ENCODE measurements around the gene ZNF483.
"Not testable (repeated sequence)": the region's sequence is repeated elsewhere in the genome, so short reads cannot be mapped to it uniquely, and the experiment has no call there.

Gene ZNF483

GRCh38 chr9:111548623-111549022 lies 23.6 kb downstream of the ZNF483 start:
- DNase-seq = no peak

GRCh38 chr9:111555425-111555824 lies 30.4 kb downstream of the ZNF483 start:
- DNase-seq = not testable (repeated sequence)

GRCh38 chr9:111559000-111559610 lies 34.1 kb downstream of the ZNF483 start:
- no peak for DNase-seq

GRCh38 chr9:111561165-111561719 lies 36.3 kb downstream of the ZNF483 start:
- DNase-seq = no peak

GRCh38 chr9:111566234-111566633 lies 41.3 kb downstream of the ZNF483 start:
- DNase-seq = no peak

- DNase-seq = not testable (repeated sequence)
These were observed 43.1 kb downstream of the ZNF483 start for GRCh38 chr9:111568127-111568526.

GRCh38 chr9:111572950-111573604 lies 48.1 kb downstream of the ZNF483 start:
- DNase-seq = no peak

- DNase-seq = no peak
These were observed 57.9 kb downstream of the ZNF483 start for GRCh38 chr9:111582888-111583287.

- no peak for DNase-seq
These were observed 61.4 kb downstream of the ZNF483 start for GRCh38 chr9:111586378-111586777.

- no peak for DNase-seq
These were observed 63.9 kb downstream of the ZNF483 start for GRCh38 chr9:111588846-111589245.

- DNase-seq = peak; percentile 51
These were observed 73.1 kb downstream of the ZNF483 start for GRCh38 chr9:111597852-111598732.

- DNase-seq = peak; percentile 12
These were observed 73.7 kb downstream of the ZNF483 start for GRCh38 chr9:111598733-111599091.

- DNase-seq = peak; percentile 41
These were observed 74.3 kb downstream of the ZNF483 start, which contains the start of gene PTGR1 for GRCh38 chr9:111599092-111599954. Gene PTGR1, minus strand, starts transcription at chr9:111599647. Its CDS starts 2,225 bp downstream, at chr9:111597422.

- no peak for DNase-seq
These were observed 75.0 kb downstream of the ZNF483 start for GRCh38 chr9:111599955-111600343.

GRCh38 chr9:111601237-111602018 lies 76.4 kb downstream of the ZNF483 start:
- DNase-seq = no peak

GRCh38 chr9:111603041-111603440 lies 78.1 kb downstream of the ZNF483 start:
- DNase-seq = no peak

- no peak for DNase-seq
These were observed 79.2 kb downstream of the ZNF483 start for GRCh38 chr9:111604054-111604615.

GRCh38 chr9:111605041-111605559 lies 80.1 kb downstream of the ZNF483 start:
- DNase-seq = no peak

GRCh38 chr9:111610149-111610548 lies 85.2 kb downstream of the ZNF483 start:
- no peak for DNase-seq

- no peak for DNase-seq
These were observed 85.9 kb downstream of the ZNF483 start for GRCh38 chr9:111610845-111611244.

Measured in activated CD4-positive, alpha-beta T cell treated with anti-CD3 and anti-CD28 coated beads, Interleukin-2, Interleukin-6, amounts not matched to agents 100 ng/mL and 50 ng/mL, durations not matched to agents 16 hours and 8 hours (primary cell).